Measurements from ENCODE around the gene HCFC1R1.

DNA sequence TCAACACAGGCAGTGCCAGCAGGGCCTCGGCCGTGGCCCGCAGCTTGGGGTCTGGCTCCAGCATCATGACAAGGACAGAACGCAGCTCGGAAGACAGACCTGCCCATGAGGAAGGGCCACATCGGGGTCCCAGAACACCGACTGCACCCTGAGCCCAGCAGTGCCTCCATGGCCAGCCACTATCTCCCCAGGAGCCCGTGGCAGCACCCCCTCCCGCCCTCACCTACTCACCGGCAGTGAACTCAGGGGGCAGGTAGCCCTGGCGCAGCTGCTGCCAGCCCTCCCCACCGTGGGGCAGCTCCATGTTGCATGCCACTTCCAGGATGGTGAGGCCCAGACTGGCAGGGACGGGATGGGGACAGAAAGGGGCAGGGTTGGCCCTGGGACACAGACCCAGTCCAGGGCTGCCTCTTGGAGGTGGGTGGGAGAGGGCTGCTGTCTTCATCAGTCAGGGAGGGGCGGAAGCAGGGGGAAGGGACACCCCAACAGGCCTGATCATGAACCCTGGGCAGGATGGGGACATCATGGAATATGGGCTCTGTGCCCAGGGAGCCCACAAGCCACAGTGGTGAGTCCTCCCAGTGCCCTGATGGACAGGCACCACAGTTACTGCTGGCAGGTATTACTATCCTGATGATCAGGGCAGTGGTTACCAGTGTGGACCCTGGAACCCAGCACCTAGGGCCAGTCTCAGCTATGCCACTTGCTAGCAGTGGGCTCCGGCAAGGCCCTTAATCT, 49.3 kb downstream of the HCFC1R1 start:
- no peak for TF ChIP-seq RFX5 (IDR thresholded peaks at IDR 0.05; ENCODE audit: low read length)
- TF ChIP-seq GABPA (IDR thresholded peaks at IDR 0.05; ENCODE audit: low read depth) = no peak
- TF ChIP-seq, protein P1, sequence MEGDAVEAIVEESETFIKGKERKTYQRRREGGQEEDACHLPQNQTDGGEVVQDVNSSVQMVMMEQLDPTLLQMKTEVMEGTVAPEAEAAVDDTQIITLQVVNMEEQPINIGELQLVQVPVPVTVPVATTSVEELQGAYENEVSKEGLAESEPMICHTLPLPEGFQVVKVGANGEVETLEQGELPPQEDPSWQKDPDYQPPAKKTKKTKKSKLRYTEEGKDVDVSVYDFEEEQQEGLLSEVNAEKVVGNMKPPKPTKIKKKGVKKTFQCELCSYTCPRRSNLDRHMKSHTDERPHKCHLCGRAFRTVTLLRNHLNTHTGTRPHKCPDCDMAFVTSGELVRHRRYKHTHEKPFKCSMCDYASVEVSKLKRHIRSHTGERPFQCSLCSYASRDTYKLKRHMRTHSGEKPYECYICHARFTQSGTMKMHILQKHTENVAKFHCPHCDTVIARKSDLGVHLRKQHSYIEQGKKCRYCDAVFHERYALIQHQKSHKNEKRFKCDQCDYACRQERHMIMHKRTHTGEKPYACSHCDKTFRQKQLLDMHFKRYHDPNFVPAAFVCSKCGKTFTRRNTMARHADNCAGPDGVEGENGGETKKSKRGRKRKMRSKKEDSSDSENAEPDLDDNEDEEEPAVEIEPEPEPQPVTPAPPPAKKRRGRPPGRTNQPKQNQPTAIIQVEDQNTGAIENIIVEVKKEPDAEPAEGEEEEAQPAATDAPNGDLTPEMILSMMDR (IDR thresholded peaks at IDR 0.05) = no peak
